CD4-positive, alpha-beta T cell treated with Interleukin-6 for 4 hours (primary cell): ENCODE data around the gene PRKCD.
"Not testable (repeated sequence)": the region's sequence is repeated elsewhere in the genome, so short reads cannot be mapped to it uniquely, and the experiment has no call there.

Source experiments
- DNase-seq: peaks from one replicate; pipeline ENCODE4 v3.0.0-alpha.2; 2020; ENCODE audit warnings: mixed read lengths

Gene PRKCD

GRCh38 chr3:53140847-53141845 lies 19.9 kb upstream of the PRKCD start:
- DNase-seq, result no peak

GRCh38 chr3:53142986-53143385 lies 18.0 kb upstream of the PRKCD start:
- DNase-seq, result no peak

GRCh38 chr3:53144446-53144845 lies 16.6 kb upstream of the PRKCD start:
- DNase-seq, result no peak

- no peak for DNase-seq
Observed at GRCh38 chr3:53144862-53145712, 15.9 kb upstream of the PRKCD start.

- no peak for DNase-seq
Observed at GRCh38 chr3:53145713-53146080, 15.3 kb upstream of the PRKCD start.

- no peak for DNase-seq
Observed at GRCh38 chr3:53146319-53146891, 14.6 kb upstream of the PRKCD start.

- DNase-seq, result no peak
Observed at GRCh38 chr3:53147151-53147902, 13.7 kb upstream of the PRKCD start.

GRCh38 chr3:53147903-53148400 lies 13.1 kb upstream of the PRKCD start:
- no peak for DNase-seq

GRCh38 chr3:53149006-53149690 lies 11.9 kb upstream of the PRKCD start:
- no peak for DNase-seq

- DNase-seq, result no peak
Observed at GRCh38 chr3:53149699-53150098, 11.3 kb upstream of the PRKCD start.

GRCh38 chr3:53150247-53151085 lies 10.5 kb upstream of the PRKCD start:
- DNase-seq, result no peak

GRCh38 chr3:53151086-53151438 lies 9.9 kb upstream of the PRKCD start:
- not testable (repeated sequence) for DNase-seq

- DNase-seq, result no peak
Observed at GRCh38 chr3:53151465-53151864, 9.5 kb upstream of the PRKCD start.

GRCh38 chr3:53151870-53152660 lies 8.9 kb upstream of the PRKCD start:
- no peak for DNase-seq

- no peak for DNase-seq
Observed at GRCh38 chr3:53153264-53153823, 7.7 kb upstream of the PRKCD start.

- no peak for DNase-seq
Observed at GRCh38 chr3:53153980-53154379, 7.0 kb upstream of the PRKCD start.

- no peak for DNase-seq
Observed at GRCh38 chr3:53154881-53155285, 6.1 kb upstream of the PRKCD start.

- DNase-seq, result no peak
Observed at GRCh38 chr3:53155760-53156159, 5.2 kb upstream of the PRKCD start.

- DNase-seq, result no peak
Observed at GRCh38 chr3:53156368-53156834, 4.6 kb upstream of the PRKCD start.
